SK-N-SH (cell line): ENCODE results near the gene PKP1.

Experiments used
- CHD2 ChIP-seq: fragments of 150-350 bp; IDR thresholded peaks from 2 replicates; pipeline ENCODE4 v1.6.1; 2018; ENCODE audit warnings: low read length; ENCODE audit not compliant: partially characterized antibody
- CTCF ChIP-seq: fragments of 200-600 bp; sonication (generic); IDR thresholded peaks from 2 replicates; pipeline ENCODE4 v1.6.1; 2017; ENCODE audit warnings: antibody characterized with exemption, mild to moderate bottlenecking, moderate library complexity
- EP300 ChIP-seq, 2 experiments: IDR thresholded peaks; 2 replicates each; pipeline versions ENCODE4 v1.4.0 to v1.6.1; 2012; ENCODE audit warnings: borderline replicate concordance in 1 of 2, low read depth in 1 of 2, low read length in 1 of 2
- EZH2phosphoT487 ChIP-seq: fragments of 200-600 bp; sonication (generic); IDR thresholded peaks from 2 replicates; pipeline ENCODE4 v1.6.1; 2017; ENCODE audit warnings: low read depth, mixed run types, mild to moderate bottlenecking, antibody characterized with exemption, moderate library complexity, borderline replicate concordance
- GABPA ChIP-seq: IDR thresholded peaks from 2 replicates; pipeline ENCODE4 v1.4.0; 2012; ENCODE audit warnings: low read depth, mild to moderate bottlenecking
- MAX ChIP-seq: IDR thresholded peaks from 2 replicates; pipeline ENCODE4 v1.4.0; 2012; ENCODE audit warnings: low read depth
- RAD21 ChIP-seq: IDR thresholded peaks from 2 replicates; pipeline ENCODE4 v1.6.1; 2012; ENCODE audit warnings: mild to moderate bottlenecking, low read length
- RCOR1 ChIP-seq: fragments of 150-350 bp; IDR thresholded peaks from 2 replicates; pipeline ENCODE4 v1.6.1; 2017; ENCODE audit warnings: antibody characterized with exemption, low read length
- SMC3 ChIP-seq: IDR thresholded peaks from 2 replicates; pipeline ENCODE4 v1.6.1; 2012; ENCODE audit warnings: low read depth, low read length, improper control_type of control experiment
- TAF1 ChIP-seq: IDR thresholded peaks from 2 replicates; pipeline ENCODE4 v1.6.1; 2012; ENCODE audit warnings: low read depth, mild to moderate bottlenecking, low read length, moderate library complexity, borderline replicate concordance

GRCh38 chr1:201335901-201336300, 52.6 kb downstream of the PKP1 start:
- no peak for TF ChIP-seq CTCF
- TF ChIP-seq EP300 (IDR thresholded peaks at IDR 0.05; ENCODE audit: borderline replicate concordance in 1 of 2, low read depth in 1 of 2, low read length in 1 of 2) = no peak
- no peak for TF ChIP-seq RCOR1
- no peak for TF ChIP-seq SMC3
- TF ChIP-seq TAF1 = no peak
- TF ChIP-seq RAD21 = no peak
- no peak for TF ChIP-seq CHD2
- no peak for TF ChIP-seq GABPA
- no peak for TF ChIP-seq EZH2phosphoT487
- no peak for TF ChIP-seq MAX
